Karpas-422 (cell line): ENCODE measurements around the gene AQP2. TPM values are rescaled to one million over a fixed set of nuclear protein-coding genes. Genes with fewer than 3 reads are reported as not detected.
"Not testable (repeated sequence)": the region's sequence is repeated elsewhere in the genome, so short reads cannot be mapped to it uniquely, and the experiment has no call there.

Experiments used
- DNase-seq: peaks from one replicate; pipeline ENCODE4 v3.0.0-alpha.2; 2015
- H2AFZ ChIP-seq: fragments of 200-600 bp; sonication (generic); 2 replicates; pipeline ENCODE4 v1.6.1; 2014; ENCODE audit warnings: antibody characterized with exemption, low read length, mixed read lengths
- H3K27ac ChIP-seq: fragments of 200-600 bp; sonication (generic); 2 replicates; pipeline ENCODE4 v1.5.1; 2014; ENCODE audit warnings: mild to moderate bottlenecking, low read length, moderate library complexity
- H3K27me3 ChIP-seq: fragments of 200-600 bp; sonication (generic); 2 replicates; pipeline ENCODE4 v1.6.1; 2014; ENCODE audit warnings: low read length, mixed read lengths
- H3K36me3 ChIP-seq: fragments of 200-600 bp; sonication (generic); 2 replicates; pipeline ENCODE4 v1.6.1; 2014; ENCODE audit warnings: low read length, mixed read lengths; ENCODE audit not compliant: insufficient read depth
- H3K4me1 ChIP-seq: fragments of 200-600 bp; sonication (generic); 2 replicates; pipeline ENCODE4 v1.6.1; 2014; ENCODE audit warnings: mild to moderate bottlenecking, low read length, mixed read lengths
- H3K4me2 ChIP-seq: fragments of 200-600 bp; sonication (generic); 2 replicates; pipeline ENCODE4 v1.6.1; 2014; ENCODE audit warnings: low read length, low read depth, mild to moderate bottlenecking; ENCODE audit not compliant: poor library complexity, severe bottlenecking
- H3K4me3 ChIP-seq: fragments of 200-600 bp; sonication (generic); 2 replicates; pipeline ENCODE4 v1.5.1; 2014; ENCODE audit warnings: mild to moderate bottlenecking, antibody characterized with exemption, low read length, mixed read lengths
- H3K79me2 ChIP-seq: fragments of 200-600 bp; sonication (generic); 2 replicates; pipeline ENCODE4 v1.6.1; 2014; ENCODE audit warnings: mild to moderate bottlenecking, low read length, mixed read lengths
- H3K9ac ChIP-seq: fragments of 200-600 bp; sonication (generic); 2 replicates; pipeline ENCODE4 v1.6.0; 2014; ENCODE audit warnings: low read length
- H3K9me2 ChIP-seq: fragments of 200-600 bp; sonication (generic), shearing (Covaris generic); replicated peaks from 2 replicates; pipeline ENCODE4 v1.6.0; 2014; ENCODE audit warnings: mild to moderate bottlenecking, low read length, moderate library complexity; ENCODE audit not compliant: insufficient read depth
- H3K9me3 ChIP-seq: fragments of 300-700, 200-600 bp; sonication (generic); 2 replicates; pipeline ENCODE4 v1.6.1; 2014; ENCODE audit warnings: low read length, mixed read lengths
- H4K20me1 ChIP-seq: fragments of 200-600 bp; sonication (generic); 2 replicates; pipeline ENCODE4 v1.6.1; 2014; ENCODE audit warnings: mild to moderate bottlenecking, antibody characterized with exemption, low read length, low read depth; ENCODE audit not compliant: insufficient read depth
- total RNA-seq: library from RNA; depleted of rRNA; stranded (reverse); fragments of >200 nt; shearing (Covaris generic); gene quantifications from 2 replicates; pipeline ENCODE4 v1.2.3, GENCODE V29; 2014; ENCODE audit warnings: low replicate concordance

Gene AQP2
- total RNA-seq, 1 experiment from 2014 or later = 0.63 TPM

DNA sequence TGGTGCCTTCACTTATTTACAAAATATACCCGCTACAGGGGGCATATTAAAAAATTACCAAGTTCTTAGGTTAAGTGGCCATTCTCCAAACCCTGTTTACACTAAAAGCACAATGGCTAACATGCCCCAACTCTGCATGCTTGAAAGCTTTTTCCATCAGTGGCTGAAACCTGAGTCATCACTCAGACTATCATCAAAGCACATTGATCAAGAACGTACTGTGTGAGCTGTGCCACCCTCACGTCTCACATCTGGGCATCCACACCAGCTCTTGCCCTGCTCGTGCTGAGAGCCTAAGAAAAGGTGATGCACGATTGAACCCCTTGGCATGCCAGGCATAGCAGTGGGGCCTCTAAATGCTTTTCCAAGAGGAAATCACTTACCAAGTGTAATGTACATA is 35.4 kb downstream of the AQP2 start:
- Histone ChIP-seq H3K36me3 (peaks cover 21% of the 10 kb centered on the region), H3K9ac (no peak overlapping the region), H2AFZ (no peak overlapping the region), H3K4me1 (no peaks in the 10 kb centered on the region), H3K27me3 (no peaks in the 10 kb centered on the region), H3K4me2 (no peak overlapping the region), H3K9me3 (no peaks in the 10 kb centered on the region), H3K27ac (no peak overlapping the region), H4K20me1 (no peaks in the 10 kb centered on the region), H3K4me3 (no peak overlapping the region), H3K79me2 (no peaks in the 10 kb centered on the region), H3K9me2 (no peaks in the 10 kb centered on the region)
- no peak for DNase-seq

DNA sequence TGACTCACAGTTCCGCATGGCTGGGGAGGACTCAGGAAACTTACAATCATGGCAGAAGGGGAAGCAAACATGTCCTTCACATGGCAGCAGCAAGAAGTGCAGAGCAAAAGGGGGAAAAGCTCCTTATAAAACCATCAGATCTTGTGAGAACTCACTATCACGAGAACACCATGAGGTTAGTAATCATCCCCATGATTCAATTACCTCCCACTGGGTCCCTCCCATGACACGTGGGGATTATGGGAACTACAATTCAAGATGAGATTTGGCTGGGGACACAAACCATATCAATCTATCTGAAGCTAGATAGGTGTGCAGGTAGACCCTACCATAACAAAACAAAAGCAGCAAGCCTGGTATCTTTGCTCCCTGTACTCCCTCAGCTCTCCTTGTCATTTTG is 35.9 kb downstream of the AQP2 start:
- not testable (repeated sequence) for H3K4me1 ChIP-seq, H3K79me2 ChIP-seq, H3K9me2 ChIP-seq, H4K20me1 ChIP-seq, H3K27me3 ChIP-seq, H3K4me3 ChIP-seq, H3K9ac ChIP-seq, H3K27ac ChIP-seq, H3K9me3 ChIP-seq, H3K4me2 ChIP-seq, DNase-seq, H2AFZ ChIP-seq
- peaks cover 23% of the 10 kb centered on the region for H3K36me3 ChIP-seq

DNA sequence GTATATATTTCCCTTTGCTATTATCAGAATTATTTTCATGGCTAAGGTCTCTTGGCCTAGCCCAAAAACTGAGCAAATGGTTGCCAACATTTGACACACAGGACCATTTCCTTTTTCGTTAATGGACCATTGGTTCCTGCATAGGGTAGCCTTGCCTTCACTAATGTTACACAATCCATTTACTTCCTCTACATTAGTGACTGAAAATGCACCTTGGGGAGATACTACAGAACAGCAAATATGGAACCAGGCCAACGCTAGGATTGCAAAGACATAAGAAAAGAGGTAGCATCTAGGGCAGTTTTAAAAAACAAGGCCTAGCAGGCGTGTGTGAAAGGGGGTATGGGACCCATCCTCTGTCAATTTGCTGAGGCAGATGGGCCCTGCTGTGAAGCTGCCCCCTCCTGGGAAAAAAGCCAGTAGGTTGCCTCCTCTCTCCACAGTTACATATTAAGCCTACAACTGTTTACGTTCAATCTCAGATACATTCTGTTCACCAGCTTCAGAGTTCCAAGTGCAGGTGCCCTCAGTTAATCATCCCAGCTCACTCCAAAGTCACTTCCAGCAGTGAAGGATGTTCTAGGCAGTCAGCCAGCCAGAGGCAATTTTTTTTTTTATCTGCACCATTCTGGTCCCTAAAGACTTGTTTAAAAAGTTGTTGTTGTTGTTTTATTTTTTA is 37.2 kb downstream of the AQP2 start:
- peaks cover 35% of the 10 kb centered on the region for H3K36me3 ChIP-seq
- no peak overlapping the region for H3K9ac ChIP-seq
- H3K79me2 ChIP-seq = no peaks in the 10 kb centered on the region
- no peaks in the 10 kb centered on the region for H3K9me2 ChIP-seq
- no peaks in the 10 kb centered on the region for H4K20me1 ChIP-seq
- no peak overlapping the region for H3K27ac ChIP-seq
- H3K4me2 ChIP-seq = no peak overlapping the region
- H3K4me3 ChIP-seq = no peak overlapping the region
- H3K9me3 ChIP-seq = no peaks in the 10 kb centered on the region
- H3K4me1 ChIP-seq = no peaks in the 10 kb centered on the region
- no peaks in the 10 kb centered on the region for H3K27me3 ChIP-seq
- DNase-seq = no peak
- H2AFZ ChIP-seq = no peak overlapping the region

GRCh38 chr12:49989400-49989799 is 38.9 kb downstream of the AQP2 start:
- H3K9me2 ChIP-seq, DNase-seq, H3K4me1 ChIP-seq, H3K27me3 ChIP-seq, H3K4me3 ChIP-seq, H3K9ac ChIP-seq, H3K79me2 ChIP-seq, H3K9me3 ChIP-seq, H2AFZ ChIP-seq, H3K27ac ChIP-seq, H4K20me1 ChIP-seq, H3K4me2 ChIP-seq: not testable (repeated sequence)
- peaks cover 46% of the 10 kb centered on the region for H3K36me3 ChIP-seq

- H2AFZ ChIP-seq = no peak overlapping the region
- no peaks in the 10 kb centered on the region for H3K9me3 ChIP-seq
- H3K9ac ChIP-seq = no peak overlapping the region
- no peak overlapping the region for H3K27ac ChIP-seq
- peaks cover 49% of the 10 kb centered on the region for H3K36me3 ChIP-seq
- H3K79me2 ChIP-seq = no peaks in the 10 kb centered on the region
- DNase-seq = no peak
- no peaks in the 10 kb centered on the region for H3K4me1 ChIP-seq
- H4K20me1 ChIP-seq = no peaks in the 10 kb centered on the region
- no peaks in the 10 kb centered on the region for H3K9me2 ChIP-seq
- no peak overlapping the region for H3K4me2 ChIP-seq
- no peak overlapping the region for H3K4me3 ChIP-seq
- no peaks in the 10 kb centered on the region for H3K27me3 ChIP-seq
These were observed 39.7 kb downstream of the AQP2 start for GRCh38 chr12:49990273-49990672.

GRCh38 chr12:49998453-49998852 is 47.9 kb downstream of the AQP2 start:
- Histone ChIP-seq H3K9me2 (no peaks in the 10 kb centered on the region), H3K9me3 (no peaks in the 10 kb centered on the region), H3K27ac (no peak overlapping the region), H3K4me3 (no peak overlapping the region), H3K4me1 (no peaks in the 10 kb centered on the region), H2AFZ (no peak overlapping the region), H3K79me2 (peaks cover 4% of the 10 kb centered on the region; the same call in 1 of the 2 replicates), H3K27me3 (no peaks in the 10 kb centered on the region), H3K9ac (no peak overlapping the region), H3K4me2 (no peak overlapping the region), H4K20me1 (no peaks in the 10 kb centered on the region), H3K36me3 (peaks cover 59% of the 10 kb centered on the region)
- DNase-seq = no peak

GRCh38 chr12:50003595-50003994 is 53.1 kb downstream of the AQP2 start:
- Histone ChIP-seq H3K9me3 (no peaks in the 10 kb centered on the region), H3K4me3 (no peak overlapping the region), H3K9me2 (no peaks in the 10 kb centered on the region), H3K4me1 (peaks cover 35% of the 10 kb centered on the region), H4K20me1 (no peaks in the 10 kb centered on the region), H3K27ac (no peak overlapping the region), H3K36me3 (peaks cover 64% of the 10 kb centered on the region), H3K27me3 (no peaks in the 10 kb centered on the region), H3K9ac (no peak overlapping the region), H2AFZ (no peak overlapping the region), H3K4me2 (no peak overlapping the region), H3K79me2 (peaks cover 49% of the 10 kb centered on the region)
- DNase-seq = no peak

DNA sequence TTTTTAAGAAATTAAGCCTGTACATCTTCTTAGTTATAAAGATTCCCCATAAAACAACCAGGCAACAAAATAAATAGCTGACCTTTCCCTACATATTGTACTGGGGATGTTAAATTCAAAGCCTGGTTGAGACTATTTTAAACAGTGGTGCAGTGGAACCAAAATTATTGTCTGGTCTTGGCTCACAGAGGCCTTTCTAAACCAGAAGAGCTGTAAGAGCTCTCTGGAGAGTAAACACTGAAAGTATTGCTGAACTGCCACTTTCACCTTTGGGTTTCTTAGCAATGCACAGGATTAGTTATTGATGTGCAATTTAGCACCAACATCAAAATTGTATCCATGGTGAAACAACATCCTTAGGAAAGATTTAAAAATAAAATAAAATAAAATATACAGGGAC is 54.2 kb downstream of the AQP2 start:
- 0 out of 2 replicates have a peak overlapping the region, but pooled peaks have one; percentile 13 for H3K27ac ChIP-seq
- no peaks in the 10 kb centered on the region for H3K9me2 ChIP-seq
- no peaks in the 10 kb centered on the region for H3K9me3 ChIP-seq
- H3K9ac ChIP-seq = no peak overlapping the region
- H2AFZ ChIP-seq = no peak overlapping the region
- no peak overlapping the region for H3K4me2 ChIP-seq
- no peak for DNase-seq
- H3K4me1 ChIP-seq = peaks cover 41% of the 10 kb centered on the region
- no peaks in the 10 kb centered on the region for H4K20me1 ChIP-seq
- peaks cover 59% of the 10 kb centered on the region for H3K36me3 ChIP-seq
- H3K27me3 ChIP-seq = no peaks in the 10 kb centered on the region
- no peak overlapping the region for H3K4me3 ChIP-seq
- peaks cover 60% of the 10 kb centered on the region for H3K79me2 ChIP-seq
